Epidermal melanocyte (primary cell): ENCODE measurements around the gene GALNT16.
"Not testable (repeated sequence)": the region's sequence is repeated elsewhere in the genome, so short reads cannot be mapped to it uniquely, and the experiment has no call there.

Source experiments
- DNase-seq: peaks from one replicate; pipeline ENCODE4 v3.0.0; 2011; ENCODE audit warnings: low spot score; ENCODE audit not compliant: insufficient read length

Gene GALNT16

GRCh38 chr14:69285661-69286255 lies 25.8 kb downstream of the GALNT16 start:
- no peak for DNase-seq

- no peak for DNase-seq
Observed at GRCh38 chr14:69287098-69288010, 27.4 kb downstream of the GALNT16 start.

GRCh38 chr14:69288011-69288771 lies 28.2 kb downstream of the GALNT16 start:
- DNase-seq, result no peak

- no peak for DNase-seq
Observed at GRCh38 chr14:69288956-69289705, 29.2 kb downstream of the GALNT16 start.

- DNase-seq, result no peak
Observed at GRCh38 chr14:69289811-69290520, 30.0 kb downstream of the GALNT16 start.

GRCh38 chr14:69290881-69291280 lies 30.9 kb downstream of the GALNT16 start:
- DNase-seq, result not testable (repeated sequence)

GRCh38 chr14:69291396-69291795 lies 31.4 kb downstream of the GALNT16 start:
- DNase-seq, result no peak

- DNase-seq, result no peak
Observed at GRCh38 chr14:69291891-69292561, 32.1 kb downstream of the GALNT16 start.

GRCh38 chr14:69298131-69299071 lies 38.4 kb downstream of the GALNT16 start:
- DNase-seq, result no peak

- no peak for DNase-seq
Observed at GRCh38 chr14:69299286-69300035, 39.5 kb downstream of the GALNT16 start.

GRCh38 chr14:69300601-69301221 lies 40.8 kb downstream of the GALNT16 start:
- DNase-seq, result no peak

- no peak for DNase-seq
Observed at GRCh38 chr14:69303086-69303485, 43.1 kb downstream of the GALNT16 start.

- DNase-seq, result no peak
Observed at GRCh38 chr14:69312608-69313007, 52.6 kb downstream of the GALNT16 start.

GRCh38 chr14:69313176-69313575 lies 53.2 kb downstream of the GALNT16 start:
- no peak for DNase-seq

- no peak for DNase-seq
Observed at GRCh38 chr14:69314327-69314726, 54.4 kb downstream of the GALNT16 start.

- no peak for DNase-seq
Observed at GRCh38 chr14:69315301-69315700, 55.3 kb downstream of the GALNT16 start.

- DNase-seq, result no peak
Observed at GRCh38 chr14:69316449-69317101, 56.6 kb downstream of the GALNT16 start.
